ENCODE results near the gene CD2BP2.
"Not testable (repeated sequence)": the region's sequence is repeated elsewhere in the genome, so short reads cannot be mapped to it uniquely, and the experiment has no call there.

CD2BP2 gene

DNA sequence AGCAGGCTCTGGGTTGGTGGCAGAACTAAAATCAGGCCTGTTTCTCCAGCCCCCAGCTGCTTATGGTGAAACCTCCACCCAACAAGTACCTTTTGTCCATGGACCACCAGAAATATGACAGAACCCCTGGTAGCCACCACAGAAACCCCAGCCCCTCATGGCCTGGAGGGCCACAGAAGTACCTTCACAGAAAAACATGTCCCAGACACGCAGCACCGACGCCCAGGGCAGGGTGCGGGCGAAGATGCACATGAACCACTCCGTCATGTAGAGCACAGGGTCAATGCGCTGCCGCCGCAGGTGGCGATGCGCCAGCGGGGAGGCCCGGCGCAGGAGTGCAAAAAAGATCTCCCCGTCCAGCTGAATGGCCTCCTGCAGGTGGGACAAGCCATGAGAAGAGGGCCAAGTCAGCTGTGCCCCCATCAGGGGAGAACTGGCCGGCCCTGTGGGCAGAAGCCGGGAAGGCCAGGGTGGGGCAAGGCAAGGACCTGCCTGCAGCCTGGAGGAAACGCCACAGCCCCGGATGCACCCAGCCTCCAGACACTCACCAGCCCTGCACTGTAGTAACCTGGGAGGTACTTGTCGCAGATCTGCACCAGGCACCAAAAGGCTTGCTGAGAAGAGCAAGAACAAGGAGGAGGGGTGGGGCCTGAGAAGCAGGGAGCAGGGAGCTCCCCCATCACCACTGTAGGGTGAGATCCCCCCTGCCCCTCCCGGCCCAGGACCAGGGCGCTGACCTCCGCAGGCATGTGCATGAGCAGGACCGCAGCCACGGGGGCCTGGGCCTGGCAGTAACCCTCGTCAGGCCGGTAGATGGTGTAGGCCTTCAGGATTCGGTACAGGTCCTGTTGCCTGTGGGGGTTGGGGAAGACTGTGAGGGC, 4.1 kb upstream of the CD2BP2 start:
- no peak for DNase-seq

DNA sequence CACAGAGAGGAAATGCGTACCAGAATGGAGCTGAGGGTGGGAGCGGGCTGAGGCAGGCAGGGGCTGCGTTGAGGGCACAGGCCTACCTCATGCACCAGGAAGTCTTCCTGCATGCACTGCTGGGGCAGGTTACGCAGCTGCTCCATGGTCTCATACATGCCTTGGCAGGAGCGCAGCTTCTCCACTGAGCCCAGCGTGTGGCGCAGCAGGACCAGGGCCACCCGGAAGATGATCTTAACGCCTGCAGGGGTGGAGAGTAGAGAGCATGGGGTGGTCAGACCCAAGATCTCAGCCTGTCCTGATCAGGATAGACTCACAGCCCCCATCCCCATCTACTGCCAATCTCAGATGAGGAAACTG, 3.4 kb upstream of the CD2BP2 start:
- no peak for DNase-seq

DNA sequence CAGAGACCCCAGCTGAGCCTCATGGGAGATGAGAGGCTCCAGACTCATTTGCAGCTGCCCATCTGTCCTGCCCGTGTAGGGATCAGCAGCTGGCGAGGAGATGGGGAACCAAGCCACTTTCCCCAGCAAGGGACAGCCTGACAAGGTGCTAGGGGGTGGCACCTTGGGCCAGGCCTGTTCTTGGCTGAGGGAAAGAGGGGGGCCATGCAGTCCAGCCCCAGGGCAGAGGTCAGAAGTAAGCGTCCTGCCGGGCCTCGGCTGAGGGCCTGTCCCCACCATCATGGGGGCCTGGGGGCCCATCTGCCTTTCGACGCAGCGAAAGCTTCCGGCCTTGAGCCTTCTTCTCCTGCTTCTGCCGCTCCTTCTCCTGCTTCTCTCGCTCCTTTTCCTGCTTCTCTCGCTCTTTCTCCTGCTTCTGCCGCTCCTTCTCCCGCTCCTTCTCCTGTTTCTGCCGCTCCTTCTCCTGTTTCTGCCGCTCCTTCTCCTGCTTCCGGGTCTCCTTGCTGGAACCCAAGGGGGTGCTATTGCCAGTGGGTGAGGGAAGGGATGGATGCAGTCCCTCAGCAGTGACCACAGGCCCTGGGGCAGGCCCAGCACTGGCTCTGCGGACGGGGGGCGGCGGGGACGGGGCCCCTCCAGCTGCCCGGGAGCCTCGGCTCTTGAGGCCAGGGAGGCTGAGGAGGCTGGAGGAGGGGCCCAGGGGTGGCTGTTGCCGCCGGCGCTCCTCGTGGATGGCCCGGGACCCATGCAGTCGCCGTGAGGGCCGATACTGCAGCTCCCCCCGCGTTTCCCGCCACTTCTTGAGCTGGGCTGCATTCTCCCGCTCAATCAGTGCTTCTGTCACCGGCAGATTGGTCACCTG, 2.8 kb upstream of the CD2BP2 start:
- DNase-seq, result no peak

GRCh38 chr16:30357085-30357714, 2.1 kb upstream of the CD2BP2 start:
- DNase-seq, result no peak

- DNase-seq, result no peak
Measured at GRCh38 chr16:30356401-30357084, 1.4 kb upstream of the CD2BP2 start.

DNA sequence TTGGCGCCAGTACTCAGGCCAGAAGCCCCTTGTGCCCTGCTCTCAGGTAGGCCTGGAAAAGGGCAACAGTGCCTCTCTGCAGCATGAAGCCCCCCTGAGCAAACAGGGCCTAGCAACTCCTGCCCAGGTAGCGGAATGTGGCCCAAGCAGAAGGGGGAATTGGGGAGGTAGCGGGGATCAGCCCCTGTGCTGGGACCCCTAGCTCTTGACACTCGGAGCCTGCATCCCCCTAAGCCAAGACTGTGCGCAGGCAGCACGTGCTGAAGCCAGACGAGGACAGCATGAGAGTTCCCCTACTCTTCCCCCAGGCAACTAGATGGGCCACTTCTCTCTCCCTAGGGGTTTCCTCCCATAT, 823 bp upstream of the CD2BP2 start:
- no peak for DNase-seq

DNA sequence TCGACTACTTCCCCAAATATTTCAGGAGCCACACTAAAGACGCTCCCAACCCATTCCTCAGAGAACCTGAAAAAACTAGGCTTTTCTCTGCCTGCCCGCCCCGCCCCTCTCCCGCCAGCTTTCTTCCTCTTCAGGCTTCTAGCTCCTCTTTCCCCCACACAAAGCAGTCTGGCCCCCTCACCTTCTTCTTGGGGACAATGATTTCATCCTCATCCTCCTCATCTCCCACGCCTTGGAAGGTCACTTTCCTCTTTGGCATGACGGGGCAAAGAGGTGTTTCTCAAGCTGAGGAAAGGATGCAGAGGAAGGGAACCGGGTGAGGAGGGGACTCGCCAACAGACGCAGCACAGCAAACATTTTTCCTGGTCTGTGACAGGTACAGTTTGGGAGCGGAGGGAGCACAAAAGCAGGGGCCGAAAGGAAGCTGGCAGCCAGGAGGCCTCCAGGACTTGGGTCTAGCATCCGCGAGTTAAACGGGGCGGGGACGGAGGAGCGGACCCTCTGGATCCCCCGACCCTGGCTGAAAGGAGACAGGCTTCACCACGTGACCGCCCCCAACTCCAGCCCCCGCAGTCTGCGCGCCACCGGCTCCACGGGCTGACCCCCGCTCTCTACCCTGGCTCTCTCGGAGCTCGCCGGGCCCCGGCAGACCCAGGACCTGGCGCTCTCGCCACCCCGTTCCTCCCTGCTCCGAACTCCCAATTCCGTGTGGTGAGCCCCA, 525 bp downstream of the CD2BP2 start:
- DNase-seq, result peak in 1 of 2 experiments; percentile 6

GRCh38 chr16:30353438-30354129, 1.5 kb downstream of the CD2BP2 start:
- no peak for DNase-seq

- DNase-seq, result no peak
Measured at GRCh38 chr16:30352488-30353401, 2.4 kb downstream of the CD2BP2 start.

- no peak for DNase-seq
Measured at GRCh38 chr16:30351586-30352419, 3.3 kb downstream of the CD2BP2 start.

GRCh38 chr16:30351001-30351441, 4.1 kb downstream of the CD2BP2 start:
- DNase-seq, result no peak

- DNase-seq, result no peak
Measured at GRCh38 chr16:30350134-30350871, 4.8 kb downstream of the CD2BP2 start.

- no peak for DNase-seq
Measured at GRCh38 chr16:30349675-30350074, 5.4 kb downstream of the CD2BP2 start.

- DNase-seq, result no peak
Measured at GRCh38 chr16:30348929-30349328, 6.2 kb downstream of the CD2BP2 start.

GRCh38 chr16:30348113-30348512, 7.0 kb downstream of the CD2BP2 start:
- DNase-seq, result no peak

DNA sequence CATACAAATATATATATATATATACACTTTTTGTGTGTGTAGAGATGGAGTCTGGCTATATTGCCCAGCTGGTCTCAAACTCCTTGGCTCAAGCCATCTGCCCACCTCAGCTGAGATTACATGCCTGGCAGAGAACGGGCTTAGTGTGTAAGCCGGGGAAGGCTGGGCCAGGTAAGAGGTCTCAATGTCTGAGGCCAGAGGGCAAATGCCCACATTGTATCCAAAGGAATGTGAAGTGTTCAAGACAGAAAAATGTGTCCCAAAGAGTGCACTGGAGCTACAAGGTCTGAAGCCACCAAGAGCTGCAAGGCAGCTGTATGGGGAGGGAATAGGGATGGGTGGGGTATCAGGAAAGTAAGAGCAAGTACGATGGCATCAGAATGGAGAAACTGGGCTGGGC, 8.8 kb downstream of the CD2BP2 start:
- DNase-seq, result no peak

GRCh38 chr16:30343491-30343820, 11.7 kb downstream of the CD2BP2 start:
- not testable (repeated sequence) for DNase-seq

- no peak for DNase-seq
Measured at GRCh38 chr16:30342751-30343490, 12.2 kb downstream of the CD2BP2 start.

Measured in Kasumi-1 (cell line).